ENCODE measurements around the gene NUP210L.

NUP210L gene

DNA sequence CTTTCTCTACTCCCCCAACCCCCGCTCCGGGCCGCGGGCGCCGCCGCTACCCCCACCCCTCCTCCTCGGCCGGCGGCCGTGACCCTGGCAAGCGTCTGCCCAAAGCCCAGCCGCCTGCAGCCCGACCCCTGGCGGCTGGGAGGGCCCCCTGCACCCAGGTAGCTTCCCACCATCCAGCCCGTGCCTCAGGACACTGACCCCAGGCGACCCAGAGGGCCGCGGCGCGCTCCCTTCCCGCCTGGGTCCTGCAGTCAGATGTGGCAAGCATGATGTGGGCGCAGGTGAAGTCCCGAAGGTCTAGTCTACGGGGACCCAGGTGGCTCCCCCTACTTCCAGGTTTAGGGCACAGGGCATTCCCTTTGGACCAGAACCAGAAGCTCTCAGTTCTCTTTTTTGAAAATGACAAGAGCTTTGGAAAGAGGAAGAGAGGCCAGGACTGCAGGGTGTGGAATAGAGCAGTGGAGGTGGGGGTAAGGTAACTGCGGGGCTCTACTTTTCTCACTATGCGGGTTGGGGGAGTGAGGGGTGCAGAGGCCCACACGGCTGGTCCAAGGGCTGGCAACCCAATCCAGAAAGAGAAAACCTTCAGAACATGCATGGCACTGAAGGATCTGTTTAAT lies 208.1 kb downstream of the NUP210L start, which contains the start of gene DENND4B (continued):
- TF ChIP-seq OVOL3 (tag by site-specific recombination; IDR thresholded peaks at IDR 0.05) (no peak), ZNF792 (tag by site-specific recombination; IDR thresholded peaks at IDR 0.05) (no peak), IKZF3 (tag by site-specific recombination; IDR thresholded peaks at IDR 0.05) (no peak), ZNF133 (tag by site-specific recombination; IDR thresholded peaks at IDR 0.05) (no peak), ZNF785 (tag by site-specific recombination; IDR thresholded peaks at IDR 0.05) (no peak), ZNF571 (tag by site-specific recombination; IDR thresholded peaks at IDR 0.05) (no peak), ZBTB21 (tag by site-specific recombination; IDR thresholded peaks at IDR 0.05) (no peak), ZNF10 (tag by site-specific recombination; IDR thresholded peaks at IDR 0.05) (no peak), GLIS2 (tag by site-specific recombination; IDR thresholded peaks at IDR 0.05) (no peak; the same call in 1 of the 2 replicates), ZNF391 (tag by site-specific recombination; IDR thresholded peaks at IDR 0.05; ENCODE audit: borderline replicate concordance, low read depth) (no peak), MZF1 (tag by site-specific recombination; IDR thresholded peaks at IDR 0.05; ENCODE audit: borderline replicate concordance) (no peak), ZNF19 (tag by site-specific recombination; IDR thresholded peaks at IDR 0.05; ENCODE audit: low read depth) (no peak), GLIS1 (tag by site-specific recombination; IDR thresholded peaks at IDR 0.05) (no peak; the same call in 1 of the 2 replicates), ZNF366 (tag by site-specific recombination; conservative IDR thresholded peaks at IDR 0.05) (0 out of 2 replicates have a peak, but pooled peaks have one; percentile 10), ZNF791 (tag by site-specific recombination; IDR thresholded peaks at IDR 0.05) (no peak), GFI1B (tag by site-specific recombination; IDR thresholded peaks at IDR 0.05) (no peak), ZNF292 (tag by site-specific recombination; IDR thresholded peaks at IDR 0.05; ENCODE audit: borderline replicate concordance, low read depth) (no peak), ZNF138 (tag by site-specific recombination; IDR thresholded peaks at IDR 0.05; ENCODE audit: borderline replicate concordance) (no peak), ZNF510 (tag by site-specific recombination; IDR thresholded peaks at IDR 0.05; ENCODE audit: insufficient replicate concordance) (no peak), YY1 (tag by site-specific recombination; IDR thresholded peaks at IDR 0.05) (0 out of 2 replicates have a peak, but pooled peaks have one; percentile 2), ZFP41 (tag by site-specific recombination; IDR thresholded peaks at IDR 0.05; ENCODE audit: borderline replicate concordance) (no peak), HOXD13 (CRISPR knock-in tag; IDR thresholded peaks at IDR 0.05; ENCODE audit: borderline replicate concordance) (no peak), MYNN (tag by site-specific recombination; IDR thresholded peaks at IDR 0.05; ENCODE audit: borderline replicate concordance) (no peak), ZNF544 (tag by site-specific recombination; IDR thresholded peaks at IDR 0.05) (no peak), ZNF830 (tag by site-specific recombination; IDR thresholded peaks at IDR 0.05; ENCODE audit: low read depth) (no peak), ZNF664 (tag by site-specific recombination; IDR thresholded peaks at IDR 0.05) (no peak), KLF16 (tag by site-specific recombination; IDR thresholded peaks at IDR 0.05) (no peak), ZXDB (tag by site-specific recombination; IDR thresholded peaks at IDR 0.05) (peak; percentile 39)
- TF ChIP-seq, protein P1, sequence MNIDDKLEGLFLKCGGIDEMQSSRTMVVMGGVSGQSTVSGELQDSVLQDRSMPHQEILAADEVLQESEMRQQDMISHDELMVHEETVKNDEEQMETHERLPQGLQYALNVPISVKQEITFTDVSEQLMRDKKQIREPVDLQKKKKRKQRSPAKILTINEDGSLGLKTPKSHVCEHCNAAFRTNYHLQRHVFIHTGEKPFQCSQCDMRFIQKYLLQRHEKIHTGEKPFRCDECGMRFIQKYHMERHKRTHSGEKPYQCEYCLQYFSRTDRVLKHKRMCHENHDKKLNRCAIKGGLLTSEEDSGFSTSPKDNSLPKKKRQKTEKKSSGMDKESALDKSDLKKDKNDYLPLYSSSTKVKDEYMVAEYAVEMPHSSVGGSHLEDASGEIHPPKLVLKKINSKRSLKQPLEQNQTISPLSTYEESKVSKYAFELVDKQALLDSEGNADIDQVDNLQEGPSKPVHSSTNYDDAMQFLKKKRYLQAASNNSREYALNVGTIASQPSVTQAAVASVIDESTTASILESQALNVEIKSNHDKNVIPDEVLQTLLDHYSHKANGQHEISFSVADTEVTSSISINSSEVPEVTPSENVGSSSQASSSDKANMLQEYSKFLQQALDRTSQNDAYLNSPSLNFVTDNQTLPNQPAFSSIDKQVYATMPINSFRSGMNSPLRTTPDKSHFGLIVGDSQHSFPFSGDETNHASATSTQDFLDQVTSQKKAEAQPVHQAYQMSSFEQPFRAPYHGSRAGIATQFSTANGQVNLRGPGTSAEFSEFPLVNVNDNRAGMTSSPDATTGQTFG (tag by site-specific recombination; IDR thresholded peaks at IDR 0.05; ENCODE audit: borderline replicate concordance): no peak
- TF ChIP-seq, protein P2, sequence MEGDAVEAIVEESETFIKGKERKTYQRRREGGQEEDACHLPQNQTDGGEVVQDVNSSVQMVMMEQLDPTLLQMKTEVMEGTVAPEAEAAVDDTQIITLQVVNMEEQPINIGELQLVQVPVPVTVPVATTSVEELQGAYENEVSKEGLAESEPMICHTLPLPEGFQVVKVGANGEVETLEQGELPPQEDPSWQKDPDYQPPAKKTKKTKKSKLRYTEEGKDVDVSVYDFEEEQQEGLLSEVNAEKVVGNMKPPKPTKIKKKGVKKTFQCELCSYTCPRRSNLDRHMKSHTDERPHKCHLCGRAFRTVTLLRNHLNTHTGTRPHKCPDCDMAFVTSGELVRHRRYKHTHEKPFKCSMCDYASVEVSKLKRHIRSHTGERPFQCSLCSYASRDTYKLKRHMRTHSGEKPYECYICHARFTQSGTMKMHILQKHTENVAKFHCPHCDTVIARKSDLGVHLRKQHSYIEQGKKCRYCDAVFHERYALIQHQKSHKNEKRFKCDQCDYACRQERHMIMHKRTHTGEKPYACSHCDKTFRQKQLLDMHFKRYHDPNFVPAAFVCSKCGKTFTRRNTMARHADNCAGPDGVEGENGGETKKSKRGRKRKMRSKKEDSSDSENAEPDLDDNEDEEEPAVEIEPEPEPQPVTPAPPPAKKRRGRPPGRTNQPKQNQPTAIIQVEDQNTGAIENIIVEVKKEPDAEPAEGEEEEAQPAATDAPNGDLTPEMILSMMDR (tag by site-specific recombination; IDR thresholded peaks at IDR 0.05): peak; percentile 92
- TF ChIP-seq, protein P3, sequence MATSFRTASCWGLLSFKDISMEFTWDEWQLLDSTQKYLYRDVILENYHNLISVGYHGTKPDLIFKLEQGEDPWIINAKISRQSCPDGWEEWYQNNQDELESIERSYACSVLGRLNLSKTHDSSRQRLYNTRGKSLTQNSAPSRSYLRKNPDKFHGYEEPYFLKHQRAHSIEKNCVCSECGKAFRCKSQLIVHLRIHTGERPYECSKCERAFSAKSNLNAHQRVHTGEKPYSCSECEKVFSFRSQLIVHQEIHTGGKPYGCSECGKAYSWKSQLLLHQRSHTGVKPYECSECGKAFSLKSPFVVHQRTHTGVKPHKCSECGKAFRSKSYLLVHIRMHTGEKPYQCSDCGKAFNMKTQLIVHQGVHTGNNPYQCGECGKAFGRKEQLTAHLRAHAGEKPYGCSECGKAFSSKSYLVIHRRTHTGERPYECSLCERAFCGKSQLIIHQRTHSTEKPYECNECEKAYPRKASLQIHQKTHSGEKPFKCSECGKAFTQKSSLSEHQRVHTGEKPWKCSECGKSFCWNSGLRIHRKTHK (tag by site-specific recombination; IDR thresholded peaks at IDR 0.05): no peak
- TF ChIP-seq, protein P4, sequence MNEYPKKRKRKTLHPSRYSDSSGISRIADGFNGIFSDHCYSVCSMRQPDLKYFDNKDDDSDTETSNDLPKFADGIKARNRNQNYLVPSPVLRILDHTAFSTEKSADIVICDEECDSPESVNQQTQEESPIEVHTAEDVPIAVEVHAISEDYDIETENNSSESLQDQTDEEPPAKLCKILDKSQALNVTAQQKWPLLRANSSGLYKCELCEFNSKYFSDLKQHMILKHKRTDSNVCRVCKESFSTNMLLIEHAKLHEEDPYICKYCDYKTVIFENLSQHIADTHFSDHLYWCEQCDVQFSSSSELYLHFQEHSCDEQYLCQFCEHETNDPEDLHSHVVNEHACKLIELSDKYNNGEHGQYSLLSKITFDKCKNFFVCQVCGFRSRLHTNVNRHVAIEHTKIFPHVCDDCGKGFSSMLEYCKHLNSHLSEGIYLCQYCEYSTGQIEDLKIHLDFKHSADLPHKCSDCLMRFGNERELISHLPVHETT (tag by site-specific recombination; IDR thresholded peaks at IDR 0.05): no peak
- TF ChIP-seq, protein P5, sequence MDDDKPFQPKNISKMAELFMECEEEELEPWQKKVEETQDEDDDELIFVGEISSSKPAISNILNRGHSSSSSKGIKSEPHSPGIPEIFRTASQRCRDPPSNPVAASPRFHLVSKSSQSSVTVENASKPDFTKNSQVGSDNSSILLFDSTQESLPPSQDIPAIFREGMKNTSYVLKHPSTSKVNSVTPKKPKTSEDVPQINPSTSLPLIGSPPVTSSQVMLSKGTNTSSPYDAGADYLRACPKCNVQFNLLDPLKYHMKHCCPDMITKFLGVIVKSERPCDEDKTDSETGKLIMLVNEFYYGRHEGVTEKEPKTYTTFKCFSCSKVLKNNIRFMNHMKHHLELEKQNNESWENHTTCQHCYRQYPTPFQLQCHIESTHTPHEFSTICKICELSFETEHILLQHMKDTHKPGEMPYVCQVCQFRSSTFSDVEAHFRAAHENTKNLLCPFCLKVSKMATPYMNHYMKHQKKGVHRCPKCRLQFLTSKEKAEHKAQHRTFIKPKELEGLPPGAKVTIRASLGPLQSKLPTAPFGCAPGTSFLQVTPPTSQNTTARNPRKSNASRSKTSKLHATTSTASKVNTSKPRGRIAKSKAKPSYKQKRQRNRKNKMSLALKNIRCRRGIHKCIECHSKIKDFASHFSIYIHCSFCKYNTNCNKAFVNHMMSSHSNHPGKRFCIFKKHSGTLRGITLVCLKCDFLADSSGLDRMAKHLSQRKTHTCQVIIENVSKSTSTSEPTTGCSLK (tag by site-specific recombination; IDR thresholded peaks at IDR 0.05): no peak
